IMR-90 (cell line): ENCODE measurements around the gene SMU1. TPM values are rescaled to one million over a fixed set of nuclear protein-coding genes. Genes with fewer than 3 reads are reported as not detected.

Experiments
- ATAC-seq: fragments of 200-7000 bp; cut with Tn5 transposase; 2 replicates; pipeline ENCODE4 v1.9.1; 2020; ENCODE audit warnings: low read depth, mild to moderate bottlenecking, moderate library complexity
- BruUV-seq: library from RNA; stranded (reverse); fragments of 400-500 nt; replicated peaks from 2 replicates; lab custom pipeline; 2021; lab: Mats Ljungman, UMichigan
- CTCF ChIA-PET: fragments of 300-600 bp; formaldehyde crosslinking; extraction: SDS; loops from one replicate; lab custom pipeline; 2021; ENCODE audit warnings: antibody characterized with exemption; lab: Yijun Ruan, JAX
- POLR2A ChIA-PET: fragments of 300-600 bp; sonication (Branson Sonifier 250); formaldehyde crosslinking; loops from one replicate; lab custom pipeline; 2022; ENCODE audit warnings: antibody characterized with exemption; ENCODE audit not compliant: unreplicated experiment; lab: Charles Lee
- DNase-seq: peaks from one replicate; pipeline ENCODE4 v3.0.0; 2013
- H2AFZ ChIP-seq: replicated peaks from 2 replicates; pipeline ENCODE3; 2013; ENCODE audit warnings: low read length, mild to moderate bottlenecking; ENCODE audit not compliant: poor library complexity
- H2AK5ac ChIP-seq: 2 replicates; pipeline ENCODE4 v1.6.1; 2013; ENCODE audit warnings: low read depth, low read length, inconsistent platforms
- H2AK9ac ChIP-seq: replicated peaks from 2 replicates; pipeline ENCODE3; 2013; ENCODE audit warnings: mild to moderate bottlenecking, low read depth, low read length, moderate library complexity; ENCODE audit not compliant: poor library complexity
- H2BK120ac ChIP-seq: 2 replicates; pipeline ENCODE4 v1.6.1; 2013; ENCODE audit warnings: low read depth, low read length, inconsistent platforms
- H2BK15ac ChIP-seq: 3 replicates; pipeline ENCODE4 v1.6.1; 2013; ENCODE audit warnings: low read depth, low read length, inconsistent platforms
- H2BK20ac ChIP-seq: 2 replicates; pipeline ENCODE4 v1.6.1; 2013; ENCODE audit warnings: low read depth, mild to moderate bottlenecking, inconsistent platforms, low read length, moderate library complexity
- H2BK5ac ChIP-seq: 2 replicates; pipeline ENCODE4 v1.6.1; 2013; ENCODE audit warnings: mild to moderate bottlenecking, low read depth, low read length, inconsistent platforms; ENCODE audit not compliant: poor library complexity, severe bottlenecking
- H3K14ac ChIP-seq: replicated peaks from 2 replicates; pipeline ENCODE4 v1.6.1; 2013; ENCODE audit warnings: low read depth, low read length, inconsistent platforms
- H3K18ac ChIP-seq: 2 replicates; pipeline ENCODE4 v1.6.1; 2013; ENCODE audit warnings: low read depth, low read length, control low read depth
- H3K23ac ChIP-seq: 2 replicates; pipeline ENCODE4 v1.6.1; 2013; ENCODE audit warnings: low read depth, low read length, inconsistent platforms
- H3K27ac ChIP-seq: 2 replicates; pipeline ENCODE4 v1.5.1; 2013; ENCODE audit warnings: mild to moderate bottlenecking, control low read depth, low read length; ENCODE audit not compliant: insufficient read depth
- H3K27me3 ChIP-seq: 2 replicates; pipeline ENCODE4 v1.6.1; 2013; ENCODE audit warnings: low read length; ENCODE audit not compliant: control insufficient read depth, insufficient read depth
- H3K36me3 ChIP-seq: 2 replicates; pipeline ENCODE4 v1.6.1; 2013; ENCODE audit warnings: low read length, mixed read lengths; ENCODE audit not compliant: control insufficient read depth, insufficient read depth
- H3K4ac ChIP-seq: 2 replicates; pipeline ENCODE4 v1.6.1; 2013; ENCODE audit warnings: low read depth, low read length, inconsistent platforms
- H3K4me1 ChIP-seq: 2 replicates; pipeline ENCODE4 v1.6.1; 2013; ENCODE audit warnings: low read length, mixed read lengths; ENCODE audit not compliant: control insufficient read depth, insufficient read depth
- H3K4me2 ChIP-seq: 2 replicates; pipeline ENCODE4 v1.6.1; 2013; ENCODE audit warnings: low read depth, mild to moderate bottlenecking, control low read depth, low read length, moderate library complexity
- H3K4me3 ChIP-seq: 2 replicates; pipeline ENCODE4 v1.5.1; 2013; ENCODE audit warnings: low read depth, mild to moderate bottlenecking, control low read depth, low read length, moderate library complexity; ENCODE audit not compliant: insufficient read depth
- H3K56ac ChIP-seq: 2 replicates; pipeline ENCODE4 v1.6.1; 2013; ENCODE audit warnings: low read length, inconsistent platforms; ENCODE audit not compliant: insufficient read depth; ENCODE audit errors: extremely low read depth
- H3K79me1 ChIP-seq, 2 experiments: 2 replicates each; pipeline ENCODE4 v1.6.1; 2013; ENCODE audit warnings: low read length in 2 of 2, inconsistent platforms in 1 of 2, low read depth in 1 of 2
- H3K9ac ChIP-seq: 2 replicates; pipeline ENCODE4 v1.6.1; 2013; ENCODE audit warnings: low read depth, low read length, control low read depth
- H3K9me1 ChIP-seq: 2 replicates; pipeline ENCODE4 v1.6.1; 2013; ENCODE audit warnings: low read length, inconsistent platforms; ENCODE audit not compliant: insufficient read depth
- H3K9me3 ChIP-seq: 2 replicates; pipeline ENCODE4 v1.6.1; 2013; ENCODE audit warnings: low read length; ENCODE audit not compliant: control insufficient read depth, insufficient read depth
- H4K20me1 ChIP-seq: 2 replicates; pipeline ENCODE4 v1.6.1; 2013; ENCODE audit warnings: low read length, inconsistent platforms; ENCODE audit not compliant: insufficient read depth
- H4K5ac ChIP-seq: 2 replicates; pipeline ENCODE4 v1.6.1; 2013; ENCODE audit warnings: mild to moderate bottlenecking, low read depth, low read length, control low read depth
- H4K8ac ChIP-seq, 2 experiments: 2 replicates each; pipeline ENCODE4 v1.6.1; 2013; ENCODE audit warnings: low read depth in 2 of 2, low read length in 2 of 2, control low read depth in 1 of 2, inconsistent platforms in 1 of 2
- H4K91ac ChIP-seq: 2 replicates; pipeline ENCODE4 v1.6.1; 2013; ENCODE audit warnings: low read depth, low read length, inconsistent platforms; ENCODE audit not compliant: insufficient read depth
- BHLHE40 ChIP-seq: fragments of 150-350 bp; IDR thresholded peaks from 2 replicates; pipeline ENCODE4 v1.6.1; 2016; ENCODE audit warnings: mild to moderate bottlenecking, low read depth, low read length
- CEBPB ChIP-seq: IDR thresholded peaks from 2 replicates; pipeline ENCODE4 v1.6.1; 2012; ENCODE audit warnings: low read depth, low read length, improper control_type of control experiment
- CHD1 ChIP-seq: IDR thresholded peaks from 2 replicates; pipeline ENCODE4 v1.6.1; 2012; ENCODE audit warnings: low read depth, low read length, improper control_type of control experiment
- CTCF ChIP-seq: conservative IDR thresholded peaks from 2 replicates; pipeline ENCODE4 v1.5.1; 2012; ENCODE audit warnings: mild to moderate bottlenecking, low read depth, low read length, improper control_type of control experiment
- ELK1 ChIP-seq: fragments of 150-350 bp; IDR thresholded peaks from 2 replicates; pipeline ENCODE4 v1.6.1; 2016; ENCODE audit warnings: low read depth, mild to moderate bottlenecking, low read length, moderate library complexity, borderline replicate concordance
- FOS ChIP-seq: fragments of 150-350 bp; IDR thresholded peaks from 2 replicates; pipeline ENCODE4 v1.6.1; 2016; ENCODE audit warnings: low read depth, low read length
- MAFK ChIP-seq: IDR thresholded peaks from 2 replicates; pipeline ENCODE4 v1.6.1; 2012; ENCODE audit warnings: low read depth, low read length, improper control_type of control experiment
- MAZ ChIP-seq: IDR thresholded peaks from 2 replicates; pipeline ENCODE4 v1.6.1; 2012; ENCODE audit warnings: low read depth, mild to moderate bottlenecking, low read length, improper control_type of control experiment, moderate library complexity, borderline replicate concordance
- MXI1 ChIP-seq: IDR thresholded peaks from 2 replicates; pipeline ENCODE4 v1.6.1; 2012; ENCODE audit warnings: low read depth, mild to moderate bottlenecking, low read length, moderate library complexity, borderline replicate concordance
- NFE2L2 ChIP-seq: fragments of 150-350 bp; IDR thresholded peaks from 2 replicates; pipeline ENCODE4 v1.6.1; 2016; ENCODE audit warnings: low read depth, mild to moderate bottlenecking, low read length
- POLR2A ChIP-seq: IDR thresholded peaks from 2 replicates; pipeline ENCODE4 v1.6.1; 2012; ENCODE audit warnings: mild to moderate bottlenecking, low read depth, low read length
- RAD21 ChIP-seq: IDR thresholded peaks from 2 replicates; pipeline ENCODE4 v1.6.1; 2012; ENCODE audit warnings: low read length, improper control_type of control experiment
- RCOR1 ChIP-seq: IDR thresholded peaks from 2 replicates; pipeline ENCODE4 v1.6.1; 2012; ENCODE audit warnings: mild to moderate bottlenecking, low read length, improper control_type of control experiment; ENCODE audit not compliant: insufficient replicate concordance
- RFX5 ChIP-seq: IDR thresholded peaks from 2 replicates; pipeline ENCODE4 v1.8.0; 2012; ENCODE audit warnings: low read depth, mild to moderate bottlenecking, low read length, moderate library complexity
- SMC3 ChIP-seq: fragments of 150-350 bp; IDR thresholded peaks from 2 replicates; pipeline ENCODE4 v1.6.1; 2016; ENCODE audit warnings: low read depth, mild to moderate bottlenecking, antibody characterized with exemption, low read length, moderate library complexity
- WGBS, 2 experiments: methylation state at CpG; one replicate each; pipeline versions ENCODE4 v1.1.5 to v1.1.7; 2013; ENCODE audit warnings: missing lambda C conversion rate in 2 of 2; ENCODE audit not compliant: insufficient read length in 1 of 2; ENCODE audit errors: extremely low coverage in 2 of 2; 5-methylcytosine and 5-hydroxymethylcytosine counted together
- dilution Hi-C: fragments of 300-500 bp; cut with HindIII; formaldehyde crosslinking; loops from one replicate; pipeline ENCODE4 v1.14.3; 2018; ENCODE audit warnings: low sequenced_read_pairs; ENCODE audit not compliant: unreplicated experiment
- in situ Hi-C: fragments of 300-500 bp; cut with MboI; formaldehyde crosslinking; loops from 3 replicates; pipeline ENCODE4 v1.14.3; 2019; ENCODE audit warnings: low sequenced_read_pairs, inconsistent platforms, mixed read lengths
- intact Hi-C: fragments of 100-400 bp; cut with micrococcal nuclease; formaldehyde crosslinking; loops from 2 replicates; pipeline ENCODE4 v1.10.0; 2022
- polyA plus RNA-seq, 3 experiments: library from polyadenylated mRNA; depleted of rRNA; stranded (reverse); fragments of >200 nt; gene quantifications; 2 replicates each; pipeline ENCODE4 v1.2.3, GENCODE V29; 2012; ENCODE audit warnings: low replicate concordance in 1 of 3
- total RNA-seq: library from RNA; depleted of rRNA; stranded (reverse); fragments of >200 nt; gene quantifications from 2 replicates; pipeline ENCODE4 v1.2.3, GENCODE V29; 2012
- TF ChIP-seq, protein P1 (sequence below): fragments of 150-350 bp; IDR thresholded peaks from 2 replicates; pipeline ENCODE4 v1.6.1; 2017; ENCODE audit warnings: mild to moderate bottlenecking, antibody characterized with exemption, low read length, low read depth

Gene SMU1
- total and polyA plus RNA-seq, 2 of the 4 experiments (the other 2 are of a cell fraction): 11.1 to 36.0 TPM

- in situ Hi-C loops: no loop called here
- WGBS, 2 experiments: no CpG with 5 or more reads among the region's 3 CpGs
- H3K9me3 ChIP-seq: no peaks in the 10 kb centered on the region
- H4K5ac ChIP-seq: no peak overlapping the region
- no peak for ATAC-seq
- H3K9me1 ChIP-seq: peaks cover 25% of the 10 kb centered on the region
- POLR2A ChIA-PET: interaction anchor here (1.0 kb wide), 1 partner anchor 84 kb away, joined by 3 read pairs; the partner anchor contains the start of gene DNAJA1
- peaks cover 20% of the 10 kb centered on the region for H3K36me3 ChIP-seq
- no peak overlapping the region for H3K56ac ChIP-seq
- H3K4me3 ChIP-seq: no peak overlapping the region
- CTCF ChIA-PET: no interaction called here
- H3K9ac ChIP-seq: no peak overlapping the region
- H3K14ac ChIP-seq: no peak overlapping the region
- H2AK9ac ChIP-seq: no peak overlapping the region
- BruUV-seq: no TSS peak
- no peak for DNase-seq
- H2BK120ac ChIP-seq: no peak overlapping the region
- H3K27ac ChIP-seq: no peak overlapping the region
- no peaks in the 10 kb centered on the region; the same call in 1 of the 2 replicates for H4K20me1 ChIP-seq
- H4K91ac ChIP-seq: no peak overlapping the region
- H2BK5ac ChIP-seq: no peak overlapping the region
- H3K4me2 ChIP-seq: no peak overlapping the region
- no peak overlapping the region for H3K18ac ChIP-seq
- no peak overlapping the region for H2BK15ac ChIP-seq
- no peak overlapping the region for H4K8ac ChIP-seq
- intact Hi-C loops: no loop called here
- no peak overlapping the region for H3K4ac ChIP-seq
- H3K79me1 ChIP-seq: peaks cover 7 to 37% of the 10 kb centered on the region in 2 experiments
- H2AFZ ChIP-seq: no peak overlapping the region
- no peak overlapping the region for H2AK5ac ChIP-seq
- no peak overlapping the region for H2BK20ac ChIP-seq
- H3K23ac ChIP-seq: no peak overlapping the region
- peaks cover 15% of the 10 kb centered on the region for H3K4me1 ChIP-seq
- TF ChIP-seq RFX5 (no peak), SMC3 (no peak), MAZ (no peak), RCOR1 (no peak), CTCF (no peak), POLR2A (no peak), CEBPB (no peak), BHLHE40 (no peak), NFE2L2 (no peak), FOS (no peak), ELK1 (no peak), MXI1 (no peak), RAD21 (no peak), MAFK (no peak), CHD1 (no peak)
- TF ChIP-seq, protein P1, sequence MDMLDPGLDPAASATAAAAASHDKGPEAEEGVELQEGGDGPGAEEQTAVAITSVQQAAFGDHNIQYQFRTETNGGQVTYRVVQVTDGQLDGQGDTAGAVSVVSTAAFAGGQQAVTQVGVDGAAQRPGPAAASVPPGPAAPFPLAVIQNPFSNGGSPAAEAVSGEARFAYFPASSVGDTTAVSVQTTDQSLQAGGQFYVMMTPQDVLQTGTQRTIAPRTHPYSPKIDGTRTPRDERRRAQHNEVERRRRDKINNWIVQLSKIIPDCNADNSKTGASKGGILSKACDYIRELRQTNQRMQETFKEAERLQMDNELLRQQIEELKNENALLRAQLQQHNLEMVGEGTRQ: no peak
- H3K27me3 ChIP-seq: no peaks in the 10 kb centered on the region
- dilution Hi-C loops: no loop called here
Observed at GRCh38 chr9:33109097-33109496, 32.6 kb upstream of the SMU1 start.
